Loucy (cell line): ENCODE measurements around the gene RCC2.
A peak's percentile ranks its signal among the peaks of the same experiment; 100 is the strongest.

Source experiments
- H2AFZ ChIP-seq: fragments of 200-600 bp; sonication (generic); 2 replicates; pipeline ENCODE4 v1.6.0; 2016; ENCODE audit warnings: antibody characterized with exemption, mild to moderate bottlenecking, low read length, moderate library complexity
- H3F3A ChIP-seq: fragments of 200-600 bp; 2 replicates; pipeline ENCODE4 v1.6.0; 2016; ENCODE audit warnings: antibody characterized with exemption, low read depth, mild to moderate bottlenecking
- H3K27me3 ChIP-seq: fragments of 200-600 bp; sonication (generic); 2 replicates; pipeline ENCODE4 v1.6.1; 2014; ENCODE audit warnings: low read length, mild to moderate bottlenecking; ENCODE audit not compliant: insufficient read depth, poor library complexity, severe bottlenecking
- H3K36me3 ChIP-seq: fragments of 200-600 bp; sonication (generic); 2 replicates; pipeline ENCODE4 v1.6.1; 2016; ENCODE audit warnings: low read length; ENCODE audit not compliant: insufficient read depth
- H3K4me1 ChIP-seq: fragments of 200-600 bp; sonication (generic); 2 replicates; pipeline ENCODE4 v1.5.1; 2014; ENCODE audit warnings: low read length, mild to moderate bottlenecking; ENCODE audit not compliant: insufficient read depth, poor library complexity, severe bottlenecking
- H3K4me2 ChIP-seq: fragments of 200-600 bp; sonication (generic); 2 replicates; pipeline ENCODE4 v1.6.0; 2014; ENCODE audit warnings: antibody characterized with exemption, low read length, low read depth, mild to moderate bottlenecking; ENCODE audit not compliant: poor library complexity, severe bottlenecking
- H3K4me3 ChIP-seq: fragments of 200-600 bp; sonication (generic); 2 replicates; pipeline ENCODE4 v1.5.1; 2014; ENCODE audit warnings: low read length, mild to moderate bottlenecking, mixed read lengths; ENCODE audit not compliant: poor library complexity, severe bottlenecking
- H3K79me2 ChIP-seq: fragments of 200-600 bp; sonication (generic); 2 replicates; pipeline ENCODE4 v1.6.1; 2014; ENCODE audit warnings: low read length; ENCODE audit not compliant: insufficient read depth
- H3K9ac ChIP-seq: fragments of 200-600 bp; sonication (generic); 2 replicates; pipeline ENCODE4 v1.6.0; 2014; ENCODE audit warnings: mild to moderate bottlenecking, low read depth, low read length, moderate library complexity; ENCODE audit not compliant: poor library complexity, severe bottlenecking
- H3K9me2 ChIP-seq: fragments of 200-600 bp; sonication (generic); replicated peaks from 2 replicates; pipeline ENCODE4 v1.6.1; 2016; ENCODE audit warnings: low read depth, low read length, mixed read lengths
- H3K9me3 ChIP-seq: fragments of 200-600 bp; sonication (generic); 2 replicates; pipeline ENCODE4 v1.6.1; 2014; ENCODE audit warnings: mild to moderate bottlenecking, antibody characterized with exemption, low read length, low read depth; ENCODE audit not compliant: insufficient read depth
- H4K20me1 ChIP-seq: fragments of 200-600 bp; sonication (generic); 2 replicates; pipeline ENCODE4 v1.6.0; 2014; ENCODE audit warnings: antibody characterized with exemption, low read length, mild to moderate bottlenecking; ENCODE audit not compliant: insufficient read depth, poor library complexity, severe bottlenecking
- EZH2phosphoT487 ChIP-seq: fragments of 200-600 bp; IDR thresholded peaks from 2 replicates; pipeline ENCODE4 v1.6.1; 2018; ENCODE audit warnings: antibody characterized with exemption, mild to moderate bottlenecking, moderate library complexity, borderline replicate concordance
- TF ChIP-seq, protein P1 (sequence below): fragments of 200-600 bp; sonication (generic); conservative IDR thresholded peaks from 2 replicates; pipeline ENCODE4 v1.5.1; 2014; ENCODE audit warnings: mild to moderate bottlenecking, antibody characterized with exemption, low read length

RCC2 gene

DNA sequence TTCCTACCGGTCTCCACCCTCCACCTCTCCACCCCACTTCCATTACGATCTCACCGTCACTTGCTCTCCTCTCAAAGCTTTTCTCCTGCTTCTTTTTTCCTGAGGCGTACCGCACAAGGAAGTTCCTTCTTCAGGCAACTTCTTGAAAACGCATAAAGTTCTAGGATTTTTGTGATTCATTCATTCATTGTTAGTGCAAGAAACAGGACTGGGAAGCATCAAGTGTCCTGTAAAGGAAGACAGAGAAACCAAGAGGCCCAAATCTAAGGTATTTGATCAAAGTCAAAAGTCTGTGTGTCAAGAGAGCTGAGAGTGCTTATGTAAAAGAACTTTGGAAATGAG lies 1.3 kb upstream of the RCC2 start:
- H2AFZ ChIP-seq, result no peak overlapping the region
- no peaks in the 10 kb centered on the region for H3K9me3 ChIP-seq
- H3K4me2 ChIP-seq, result peak overlapping the region; percentile 69
- peaks cover 21% of the 10 kb centered on the region for H4K20me1 ChIP-seq
- peaks cover 14% of the 10 kb centered on the region; the same call in 1 of the 2 replicates for H3K36me3 ChIP-seq
- TF ChIP-seq, protein P1, sequence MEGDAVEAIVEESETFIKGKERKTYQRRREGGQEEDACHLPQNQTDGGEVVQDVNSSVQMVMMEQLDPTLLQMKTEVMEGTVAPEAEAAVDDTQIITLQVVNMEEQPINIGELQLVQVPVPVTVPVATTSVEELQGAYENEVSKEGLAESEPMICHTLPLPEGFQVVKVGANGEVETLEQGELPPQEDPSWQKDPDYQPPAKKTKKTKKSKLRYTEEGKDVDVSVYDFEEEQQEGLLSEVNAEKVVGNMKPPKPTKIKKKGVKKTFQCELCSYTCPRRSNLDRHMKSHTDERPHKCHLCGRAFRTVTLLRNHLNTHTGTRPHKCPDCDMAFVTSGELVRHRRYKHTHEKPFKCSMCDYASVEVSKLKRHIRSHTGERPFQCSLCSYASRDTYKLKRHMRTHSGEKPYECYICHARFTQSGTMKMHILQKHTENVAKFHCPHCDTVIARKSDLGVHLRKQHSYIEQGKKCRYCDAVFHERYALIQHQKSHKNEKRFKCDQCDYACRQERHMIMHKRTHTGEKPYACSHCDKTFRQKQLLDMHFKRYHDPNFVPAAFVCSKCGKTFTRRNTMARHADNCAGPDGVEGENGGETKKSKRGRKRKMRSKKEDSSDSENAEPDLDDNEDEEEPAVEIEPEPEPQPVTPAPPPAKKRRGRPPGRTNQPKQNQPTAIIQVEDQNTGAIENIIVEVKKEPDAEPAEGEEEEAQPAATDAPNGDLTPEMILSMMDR, result no peak
- peaks cover 28% of the 10 kb centered on the region for H3K79me2 ChIP-seq
- no peaks in the 10 kb centered on the region for H3F3A ChIP-seq
- H3K9me2 ChIP-seq, result no peaks in the 10 kb centered on the region
- peaks cover 8% of the 10 kb centered on the region for H3K27me3 ChIP-seq
- H3K4me3 ChIP-seq, result peak overlapping the region; percentile 74
- peak overlapping the region; percentile 99 for H3K9ac ChIP-seq
- peaks cover 32% of the 10 kb centered on the region for H3K4me1 ChIP-seq

DNA sequence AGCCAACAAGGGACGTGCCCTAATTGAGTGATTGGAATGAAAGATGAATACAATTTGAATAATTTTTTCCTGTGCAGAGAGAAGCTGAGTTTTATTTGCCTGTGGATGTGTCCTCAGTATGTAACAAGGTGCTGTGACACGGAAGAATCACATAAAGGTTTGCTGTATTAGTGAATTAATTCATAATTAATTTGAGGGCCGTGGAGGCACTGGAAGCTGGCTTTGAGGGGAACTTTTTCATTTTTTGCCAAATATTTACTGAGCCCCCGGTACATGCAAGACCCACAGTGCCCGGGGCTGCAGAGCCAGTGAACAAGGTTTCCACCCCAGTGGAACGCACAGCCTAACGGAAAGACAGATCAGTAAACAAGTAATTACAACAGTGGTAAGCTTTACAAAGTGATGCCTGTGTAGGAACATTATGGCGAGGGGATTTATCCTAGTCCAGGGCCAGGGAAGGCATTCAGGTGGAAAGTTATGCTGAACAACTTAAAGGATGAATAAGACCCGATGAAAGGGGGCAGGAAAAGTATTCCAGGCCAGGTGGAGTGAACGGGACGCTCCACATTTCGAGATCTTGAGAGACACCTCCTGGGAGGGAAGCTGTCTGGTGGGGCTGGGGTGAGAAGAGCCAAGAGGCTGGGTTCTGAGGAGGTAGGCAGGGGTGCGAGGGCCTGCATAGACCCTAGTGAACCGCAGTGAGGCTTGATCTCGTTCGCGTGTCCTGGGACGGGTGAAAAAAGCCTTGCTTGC lies 773 bp upstream of the RCC2 start:
- Histone ChIP-seq H3K79me2 (peaks cover 34% of the 10 kb centered on the region), H3K9me3 (no peaks in the 10 kb centered on the region), H3F3A (no peaks in the 10 kb centered on the region), H2AFZ (peak overlapping the region; percentile 69), H3K27me3 (peaks cover 8% of the 10 kb centered on the region), H3K9ac (peak overlapping the region; percentile 99), H3K36me3 (peaks cover 17% of the 10 kb centered on the region; the same call in 1 of the 2 replicates), H3K4me1 (peaks cover 36% of the 10 kb centered on the region), H3K9me2 (no peaks in the 10 kb centered on the region), H3K4me3 (peak overlapping the region; percentile 74), H4K20me1 (peaks cover 27% of the 10 kb centered on the region), H3K4me2 (peak overlapping the region; percentile 69)
- TF ChIP-seq, protein P1, result no peak
- no peak for TF ChIP-seq EZH2phosphoT487

DNA sequence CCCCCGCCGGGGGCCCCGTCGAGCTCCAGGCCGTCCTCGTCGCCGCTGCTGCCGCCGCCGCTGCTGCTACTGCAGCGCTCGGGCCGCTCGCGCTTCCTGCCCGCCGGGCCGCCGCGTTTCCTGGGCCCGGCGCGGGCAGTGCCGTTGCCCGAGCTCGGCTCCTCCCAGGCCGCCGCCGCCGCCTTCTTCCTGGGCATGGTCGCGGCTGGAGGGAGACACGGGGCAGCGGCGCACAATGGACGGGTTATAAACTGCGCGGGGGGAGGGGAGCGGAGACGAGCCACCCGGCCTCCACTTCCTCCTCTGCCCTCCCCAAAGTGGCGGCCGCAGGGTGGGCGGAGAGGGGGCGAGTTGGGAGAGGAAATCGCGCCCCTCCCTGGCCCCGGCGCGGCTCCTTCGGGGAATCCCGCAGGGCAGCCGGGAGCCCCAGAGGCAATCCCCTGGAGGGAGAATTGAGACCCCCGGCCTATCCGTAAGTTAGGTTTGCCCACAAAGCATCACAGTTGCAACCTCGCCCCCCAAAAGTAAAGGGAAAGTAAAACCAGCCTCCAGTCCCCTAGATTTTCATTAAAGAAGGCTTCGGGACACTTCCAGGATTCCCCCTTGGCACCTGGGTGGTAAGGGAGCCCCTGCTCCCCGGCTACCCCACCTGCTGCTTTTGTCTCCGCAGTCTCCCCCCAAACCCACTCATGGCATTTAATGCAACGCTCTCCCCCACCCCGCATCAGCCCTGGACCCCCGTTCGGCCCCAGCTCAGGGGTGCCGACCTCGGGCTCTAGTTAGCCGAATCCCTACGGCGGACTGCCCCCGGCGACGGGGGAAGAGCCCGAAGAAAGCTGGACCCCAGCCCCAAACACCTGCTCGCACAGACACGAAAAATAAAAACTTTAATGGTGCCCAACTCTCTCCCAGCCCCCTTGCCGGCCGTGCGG lies 893 bp downstream of the RCC2 start:
- Histone ChIP-seq H3K9ac (peak overlapping the region; percentile 99), H3K4me1 (peaks cover 52% of the 10 kb centered on the region), H2AFZ (no peak overlapping the region), H4K20me1 (peaks cover 43% of the 10 kb centered on the region), H3K36me3 (peaks cover 33% of the 10 kb centered on the region), H3K9me2 (no peaks in the 10 kb centered on the region), H3K9me3 (no peaks in the 10 kb centered on the region), H3K4me2 (peak overlapping the region; percentile 76), H3F3A (no peaks in the 10 kb centered on the region), H3K4me3 (peak overlapping the region; percentile 98), H3K79me2 (peaks cover 50% of the 10 kb centered on the region), H3K27me3 (peaks cover 8% of the 10 kb centered on the region)
- TF ChIP-seq, protein P1, result no peak
- no peak for TF ChIP-seq EZH2phosphoT487
